Upper lobe of left lung (tissue), 6 donors: ENCODE data around the gene CRIP3. TPM values are rescaled to one million over a fixed set of nuclear protein-coding genes. Genes with fewer than 3 reads are reported as not detected.

ENCODE experiments used
- ATAC-seq, 2 donors: fragments of 200-7000 bp; cut with Tn5 transposase; one replicate each; pipeline ENCODE4 v1.9.1; 2022; ENCODE audit warnings: mild to moderate bottlenecking in 2 of 2, moderate library complexity in 2 of 2; ENCODE audit not compliant: low FRiP score in 2 of 2
- DNase-seq, 2 donors: peaks; one replicate each; pipeline ENCODE4 v3.0.0-alpha.2; 2019 to 2020
- H3K27ac ChIP-seq, 4 donors: fragments of 200-600 bp; sonication (generic); one replicate each; pipeline ENCODE4 v1.5.1; 2016 to 2019
- H3K27me3 ChIP-seq, 4 donors: fragments of 200-600 bp; sonication (generic); one replicate each; pipeline ENCODE4 v1.5.1; 2017 to 2019
- H3K36me3 ChIP-seq, 4 donors: fragments of 200-600 bp; sonication (generic); one replicate each; pipeline ENCODE4 v1.5.1; 2016 to 2019
- H3K4me1 ChIP-seq, 4 donors: fragments of 200-600 bp; sonication (generic); one replicate each; pipeline ENCODE4 v1.5.1; 2018 to 2019
- H3K4me3 ChIP-seq, 4 donors: fragments of 200-600 bp; sonication (generic); one replicate each; pipeline ENCODE4 v1.5.1; 2017 to 2019; ENCODE audit warnings: mild to moderate bottlenecking in 2 of 4, moderate library complexity in 1 of 4
- H3K9me3 ChIP-seq, 4 donors: fragments of 200-600 bp; sonication (generic); one replicate each; pipeline ENCODE4 v1.5.1; 2018 to 2019
- EP300 ChIP-seq, 4 donors: sonication (generic); formaldehyde crosslinking; IDR thresholded peaks; one replicate each; pipeline ENCODE4 v1.5.1; 2017; ENCODE audit warnings: antibody characterized with exemption in 4 of 4, control low read depth in 2 of 4
- POLR2A ChIP-seq, 4 donors: fragments of 450-650 bp; IDR thresholded peaks; one replicate each; pipeline ENCODE4 v1.5.1; 2016 to 2017; ENCODE audit warnings: antibody characterized with exemption in 4 of 4, mild to moderate bottlenecking in 2 of 4
- POLR2AphosphoS5 ChIP-seq, 2 donors: sonication (generic); formaldehyde crosslinking; IDR thresholded peaks; one replicate each; pipeline ENCODE4 v1.5.1; 2017; ENCODE audit warnings: antibody characterized with exemption in 2 of 2
- WGBS, 2 donors: methylation state at CpG; one replicate each; pipeline ENCODE4 v1.1.5; 2017 to 2018; 5-methylcytosine and 5-hydroxymethylcytosine counted together
- total RNA-seq, 6 donors: library from RNA; depleted of rRNA in 4 of 6; stranded (reverse); fragments of >200 nt in 4 of 6; gene quantifications; one replicate each; pipeline versions ENCODE4 v1.1.0 to v1.2.1, GENCODE V29; 2016 to 2021
- TF ChIP-seq, protein P1 (sequence below), 6 experiments: fragments of 450-650 bp in 4 of 6; fragments of 200-600 bp in 2 of 6; sonication (generic) in 2 of 6; IDR thresholded peaks; one replicate each; pipeline ENCODE4 v1.5.1; 2016 to 2019; ENCODE audit warnings: antibody characterized with exemption in 6 of 6
- donor health status: DM: no; HTN: no; CAD: no; lungs with moderate emphysema.
- donor health status: DM: no; HTN: yes; CAD: no; lungs with severe emphysema.

CRIP3 gene
- total RNA-seq, 6 donors from 2014 or later: 1.5 TPM; not detected in 5

DNA sequence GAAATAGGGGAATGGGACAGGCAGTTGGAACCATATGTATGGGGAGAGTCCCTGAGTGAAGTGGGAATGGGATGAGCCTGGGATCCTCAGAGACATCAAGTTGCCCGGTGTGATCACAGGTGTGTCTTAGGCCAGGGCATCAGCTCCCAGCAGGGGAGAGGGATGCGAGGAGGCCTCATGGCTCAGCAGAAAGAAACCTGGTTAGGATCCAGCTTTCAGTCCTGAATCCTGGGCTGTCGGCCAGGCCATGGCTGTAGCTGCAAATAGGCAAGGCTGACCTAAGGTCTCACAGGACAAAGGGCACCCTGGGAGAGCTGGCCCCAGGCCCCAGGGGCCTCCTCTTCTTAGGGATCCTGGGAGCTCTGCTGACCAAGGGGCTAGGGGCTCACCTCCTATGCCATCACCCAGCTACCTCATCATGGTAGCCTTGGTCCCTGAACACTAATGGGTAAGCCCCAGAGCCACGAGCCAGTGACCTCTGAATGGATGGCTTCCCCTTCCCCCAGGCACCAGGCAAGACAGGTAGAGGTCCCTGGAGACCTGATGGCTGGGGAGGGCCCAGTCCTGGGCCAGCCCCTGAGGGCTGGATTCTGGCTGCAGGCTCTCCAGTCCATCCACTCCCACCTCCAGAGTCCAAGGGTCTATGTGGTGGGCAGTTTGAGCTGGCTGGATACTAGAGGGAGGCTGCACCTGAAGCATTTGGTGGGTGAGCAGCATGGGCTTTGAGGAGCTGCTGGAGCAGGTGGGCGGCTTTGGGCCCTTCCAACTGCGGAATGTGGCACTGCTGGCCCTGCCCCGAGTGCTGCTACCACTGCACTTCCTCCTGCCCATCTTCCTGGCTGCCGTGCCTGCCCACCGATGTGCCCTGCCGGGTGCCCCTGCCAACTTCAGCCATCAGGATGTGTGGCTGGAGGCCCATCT is 10.7 kb downstream of the CRIP3 start, which contains the start of gene SLC22A7:
TSS of gene SLC22A7 (plus strand) at position 617 of the 921 bp plus-strand sequence. CDS start at position 716, 99 bp downstream.
- H3K36me3 ChIP-seq: no peaks in the 10 kb centered on the region
- no peaks in the 10 kb centered on the region for H3K9me3 ChIP-seq
- ATAC-seq: no peak
- H3K27me3 ChIP-seq: no peaks in the 10 kb centered on the region
- H3K27ac ChIP-seq: no peak within 1 kb of the TSS
- no peak within 1 kb of the TSS for H3K4me3 ChIP-seq
- DNase-seq: no peak
- H3K4me1 ChIP-seq: no peaks in the 10 kb centered on the region
- TF ChIP-seq, protein P1, sequence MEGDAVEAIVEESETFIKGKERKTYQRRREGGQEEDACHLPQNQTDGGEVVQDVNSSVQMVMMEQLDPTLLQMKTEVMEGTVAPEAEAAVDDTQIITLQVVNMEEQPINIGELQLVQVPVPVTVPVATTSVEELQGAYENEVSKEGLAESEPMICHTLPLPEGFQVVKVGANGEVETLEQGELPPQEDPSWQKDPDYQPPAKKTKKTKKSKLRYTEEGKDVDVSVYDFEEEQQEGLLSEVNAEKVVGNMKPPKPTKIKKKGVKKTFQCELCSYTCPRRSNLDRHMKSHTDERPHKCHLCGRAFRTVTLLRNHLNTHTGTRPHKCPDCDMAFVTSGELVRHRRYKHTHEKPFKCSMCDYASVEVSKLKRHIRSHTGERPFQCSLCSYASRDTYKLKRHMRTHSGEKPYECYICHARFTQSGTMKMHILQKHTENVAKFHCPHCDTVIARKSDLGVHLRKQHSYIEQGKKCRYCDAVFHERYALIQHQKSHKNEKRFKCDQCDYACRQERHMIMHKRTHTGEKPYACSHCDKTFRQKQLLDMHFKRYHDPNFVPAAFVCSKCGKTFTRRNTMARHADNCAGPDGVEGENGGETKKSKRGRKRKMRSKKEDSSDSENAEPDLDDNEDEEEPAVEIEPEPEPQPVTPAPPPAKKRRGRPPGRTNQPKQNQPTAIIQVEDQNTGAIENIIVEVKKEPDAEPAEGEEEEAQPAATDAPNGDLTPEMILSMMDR (IDR thresholded peaks at IDR 0.05): no peak
- TF ChIP-seq POLR2A (IDR thresholded peaks at IDR 0.05): no peak
- TF ChIP-seq EP300 (IDR thresholded peaks at IDR 0.05): no peak
- TF ChIP-seq POLR2AphosphoS5 (IDR thresholded peaks at IDR 0.05): no peak
- WGBS, 2 donors: 70 to 74% methylated on average over 2 to 9 of the region's 10 CpGs

- 82 to 89% methylated on average over 5 of the region's 5 CpGs for WGBS, 2 donors
- Histone ChIP-seq H3K36me3 (no peaks in the 10 kb centered on the region), H3K4me1 (no peaks in the 10 kb centered on the region), H3K4me3 (no peak overlapping the region), H3K9me3 (no peaks in the 10 kb centered on the region), H3K27me3 (no peaks in the 10 kb centered on the region), H3K27ac (no peak overlapping the region)
- no peak for DNase-seq
- TF ChIP-seq POLR2AphosphoS5 (IDR thresholded peaks at IDR 0.05) (no peak), POLR2A (IDR thresholded peaks at IDR 0.05) (no peak), EP300 (IDR thresholded peaks at IDR 0.05) (no peak)
- TF ChIP-seq, protein P1 (IDR thresholded peaks at IDR 0.05): no peak
- ATAC-seq: no peak
Observed at GRCh38 chr6:43296780-43297497, 11.7 kb downstream of the CRIP3 start.

DNA sequence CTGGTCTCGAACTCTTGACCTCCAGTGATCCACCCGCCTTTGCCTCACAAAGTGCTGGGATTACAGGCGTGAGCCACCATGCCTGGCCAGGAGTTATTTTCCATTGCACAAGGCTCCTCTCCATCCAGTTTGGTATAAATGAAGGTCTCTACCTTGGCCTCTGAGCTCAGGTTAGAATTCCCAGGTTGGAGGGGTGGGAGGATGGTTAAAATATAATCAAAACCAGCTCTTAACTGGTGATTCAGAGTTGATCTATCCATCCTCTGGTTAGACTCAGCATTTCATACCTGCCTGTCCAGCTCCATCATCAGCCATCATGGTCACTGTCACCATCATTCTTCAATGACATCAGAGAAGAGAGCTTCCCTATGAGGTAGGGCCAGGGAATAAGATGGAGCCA is 13.2 kb downstream of the CRIP3 start:
- Histone ChIP-seq H3K27me3 (no peaks in the 10 kb centered on the region), H3K9me3 (no peaks in the 10 kb centered on the region), H3K36me3 (no peaks in the 10 kb centered on the region), H3K4me1 (no peaks in the 10 kb centered on the region), H3K4me3 (no peak overlapping the region), H3K27ac (no peak overlapping the region)
- DNase-seq (no peak), ATAC-seq (no peak)
- 80 to 93% methylated on average over 3 of the region's 3 CpGs for WGBS, 2 donors
- no peak for TF ChIP-seq EP300 (IDR thresholded peaks at IDR 0.05)
- TF ChIP-seq POLR2AphosphoS5 (IDR thresholded peaks at IDR 0.05): no peak
- TF ChIP-seq, protein P1 (IDR thresholded peaks at IDR 0.05): no peak
- TF ChIP-seq POLR2A (IDR thresholded peaks at IDR 0.05): no peak

GRCh38 chr6:43294536-43294935 is 14.1 kb downstream of the CRIP3 start:
- H3K27ac ChIP-seq: no peak overlapping the region
- DNase-seq (no peak), ATAC-seq (no peak)
- no peak overlapping the region for H3K4me3 ChIP-seq
- no peaks in the 10 kb centered on the region for H3K36me3 ChIP-seq
- H3K4me1 ChIP-seq: no peaks in the 10 kb centered on the region
- no peak for TF ChIP-seq POLR2AphosphoS5 (IDR thresholded peaks at IDR 0.05)
- no peak for TF ChIP-seq EP300 (IDR thresholded peaks at IDR 0.05)
- TF ChIP-seq, protein P1 (IDR thresholded peaks at IDR 0.05): no peak
- no peak for TF ChIP-seq POLR2A (IDR thresholded peaks at IDR 0.05)
- WGBS, 2 donors: 79 to 86% methylated on average over 3 of the region's 3 CpGs
- H3K27me3 ChIP-seq: no peaks in the 10 kb centered on the region
- H3K9me3 ChIP-seq: no peaks in the 10 kb centered on the region
